ENCODE results near the gene MRPL49.

Gene MRPL49

DNA sequence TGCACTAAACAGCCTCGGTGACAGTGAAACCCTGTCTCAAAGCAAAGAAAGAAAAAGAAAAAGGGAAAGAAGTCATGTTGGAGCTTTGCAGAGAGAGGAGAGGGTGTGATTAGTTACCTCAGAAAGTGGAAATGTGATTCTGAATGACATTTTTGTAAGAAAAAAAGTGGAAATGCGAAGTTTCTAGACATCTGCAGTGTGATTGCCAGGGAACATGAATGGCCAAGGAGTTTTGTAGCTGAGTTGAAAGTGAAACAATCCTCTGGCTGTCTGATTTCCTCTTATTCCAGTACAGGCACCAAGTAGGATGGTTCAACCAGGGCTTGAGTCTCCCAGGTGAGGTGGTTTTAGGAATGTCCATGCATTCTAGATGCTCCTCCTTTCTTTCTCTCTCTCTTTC, 30.0 kb downstream of the MRPL49 start:
- DNase-seq (ENCODE audit: low spot score) = no peak
- no peak overlapping the region for H3K27ac ChIP-seq
- no peak overlapping the region for H3K4me3 ChIP-seq
- TF ChIP-seq, protein P1, sequence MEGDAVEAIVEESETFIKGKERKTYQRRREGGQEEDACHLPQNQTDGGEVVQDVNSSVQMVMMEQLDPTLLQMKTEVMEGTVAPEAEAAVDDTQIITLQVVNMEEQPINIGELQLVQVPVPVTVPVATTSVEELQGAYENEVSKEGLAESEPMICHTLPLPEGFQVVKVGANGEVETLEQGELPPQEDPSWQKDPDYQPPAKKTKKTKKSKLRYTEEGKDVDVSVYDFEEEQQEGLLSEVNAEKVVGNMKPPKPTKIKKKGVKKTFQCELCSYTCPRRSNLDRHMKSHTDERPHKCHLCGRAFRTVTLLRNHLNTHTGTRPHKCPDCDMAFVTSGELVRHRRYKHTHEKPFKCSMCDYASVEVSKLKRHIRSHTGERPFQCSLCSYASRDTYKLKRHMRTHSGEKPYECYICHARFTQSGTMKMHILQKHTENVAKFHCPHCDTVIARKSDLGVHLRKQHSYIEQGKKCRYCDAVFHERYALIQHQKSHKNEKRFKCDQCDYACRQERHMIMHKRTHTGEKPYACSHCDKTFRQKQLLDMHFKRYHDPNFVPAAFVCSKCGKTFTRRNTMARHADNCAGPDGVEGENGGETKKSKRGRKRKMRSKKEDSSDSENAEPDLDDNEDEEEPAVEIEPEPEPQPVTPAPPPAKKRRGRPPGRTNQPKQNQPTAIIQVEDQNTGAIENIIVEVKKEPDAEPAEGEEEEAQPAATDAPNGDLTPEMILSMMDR (IDR thresholded peaks at IDR 0.05) = no peak

DNA sequence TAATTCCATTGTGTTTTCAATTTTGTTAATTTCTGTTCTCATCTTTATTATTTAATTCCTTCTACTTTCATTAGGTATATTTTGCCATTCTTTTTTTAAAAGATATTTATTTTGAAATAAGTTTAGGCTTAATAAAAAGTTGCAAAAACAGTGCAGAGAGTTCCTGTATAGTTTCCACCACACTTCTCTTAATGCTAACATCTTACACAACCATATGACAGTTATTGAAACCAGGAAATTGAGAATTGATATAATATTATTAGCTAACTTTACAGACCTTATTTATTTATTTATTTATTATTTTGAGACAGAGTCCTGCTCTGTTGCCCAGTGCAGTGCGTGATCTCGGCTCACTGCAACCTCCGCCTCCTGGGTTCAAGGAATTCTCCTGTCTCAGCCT, 34.1 kb downstream of the MRPL49 start:
- DNase-seq (ENCODE audit: low spot score) = no peak
- Histone ChIP-seq H3K4me3 (no peak overlapping the region), H3K27ac (no peak overlapping the region)
- TF ChIP-seq, protein P1 (IDR thresholded peaks at IDR 0.05) = no peak

DNA sequence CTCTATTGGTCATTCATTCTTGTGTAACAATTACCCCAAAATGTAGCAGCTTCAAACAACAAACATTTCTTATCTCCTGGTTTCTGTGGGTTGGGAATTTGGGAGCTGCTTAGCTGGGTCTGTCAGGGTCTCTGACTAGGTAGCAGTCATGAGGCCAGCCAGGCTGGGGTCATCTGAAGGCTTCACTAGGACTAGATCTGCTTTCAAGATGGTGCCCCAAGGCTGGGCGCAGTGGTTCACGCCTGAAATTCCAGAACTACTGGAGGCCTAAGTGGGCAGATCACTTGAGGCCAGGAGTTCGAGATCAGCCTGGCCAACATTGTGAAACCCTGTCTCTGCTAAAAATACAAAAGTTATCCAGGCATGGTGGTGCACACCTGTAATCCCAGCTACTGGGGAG, 34.8 kb downstream of the MRPL49 start:
- no peak for DNase-seq (ENCODE audit: low spot score)
- TF ChIP-seq, protein P1 (IDR thresholded peaks at IDR 0.05) = no peak
- no peak overlapping the region for H3K4me3 ChIP-seq
- H3K27ac ChIP-seq = no peak overlapping the region

DNA sequence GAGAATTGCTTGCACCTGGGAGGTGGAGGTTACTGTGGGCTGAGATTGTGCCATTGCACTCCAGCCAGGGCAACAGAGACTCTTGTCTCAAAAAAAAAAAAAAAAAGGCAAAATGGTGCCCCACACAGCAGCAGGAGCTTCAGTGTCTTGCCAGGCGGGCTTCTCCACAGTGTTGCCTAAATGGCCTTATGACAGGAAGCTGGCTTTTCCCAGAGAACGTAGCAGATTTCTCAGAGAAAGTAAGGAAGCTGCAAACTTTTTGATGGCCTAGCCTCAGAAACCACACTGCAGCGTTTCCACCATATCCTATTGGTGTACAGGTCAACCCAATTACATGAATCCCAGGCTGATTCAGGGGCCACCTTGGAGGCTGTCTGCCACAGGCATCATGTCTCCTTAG, 35.2 kb downstream of the MRPL49 start:
- TF ChIP-seq, protein P1 (IDR thresholded peaks at IDR 0.05) = no peak

DNA sequence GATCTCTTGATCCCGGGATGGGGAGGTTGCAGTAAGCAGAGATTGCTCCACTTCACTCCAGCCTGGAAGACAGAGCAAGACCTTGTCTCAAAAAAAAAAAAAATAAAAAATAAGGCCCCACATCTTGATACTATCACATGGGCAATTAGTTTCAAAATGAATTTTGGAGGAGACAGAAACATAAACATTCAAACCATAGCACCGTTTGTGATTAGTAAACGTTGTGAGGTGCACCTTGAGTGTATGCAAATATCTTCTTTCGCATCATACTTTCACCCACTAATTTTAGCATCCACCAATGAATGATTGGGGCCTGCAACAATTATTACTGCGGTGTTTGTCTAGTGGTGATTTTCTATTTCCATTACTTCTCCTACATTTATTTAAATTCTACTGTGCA, 36.9 kb downstream of the MRPL49 start:
- no peak for DNase-seq (ENCODE audit: low spot score)
- no peak overlapping the region for H3K27ac ChIP-seq
- H3K4me3 ChIP-seq = no peak overlapping the region
- TF ChIP-seq, protein P1 (IDR thresholded peaks at IDR 0.05) = no peak

More for the DNA sequence above, 35.2 kb downstream of the MRPL49 start:
- Histone ChIP-seq H3K27ac (no peak overlapping the region), H3K4me3 (no peak overlapping the region)
- DNase-seq (ENCODE audit: low spot score) = no peak

DNA sequence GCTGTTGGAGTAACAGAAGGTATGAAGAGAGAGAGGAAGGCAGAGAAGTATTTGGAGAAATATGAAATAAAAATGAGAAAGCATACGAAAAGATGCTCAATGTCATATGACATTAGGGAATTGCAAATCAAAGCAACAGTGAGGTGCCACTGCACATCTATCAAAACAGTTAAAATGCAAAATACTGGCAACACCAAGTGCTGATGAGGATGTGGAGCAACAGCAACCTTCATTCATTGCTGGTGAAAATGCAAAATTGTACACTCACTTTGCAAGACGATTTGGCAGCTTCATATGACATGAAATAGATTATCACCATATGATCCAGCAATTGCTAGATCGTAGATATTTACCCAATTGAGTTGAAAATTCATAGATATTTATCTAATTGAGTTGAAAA, 38.5 kb downstream of the MRPL49 start:
- Histone ChIP-seq H3K27ac (no peak overlapping the region), H3K4me3 (no peak overlapping the region)
- no peak for DNase-seq (ENCODE audit: low spot score)
- TF ChIP-seq, protein P1 (IDR thresholded peaks at IDR 0.05) = no peak

DNA sequence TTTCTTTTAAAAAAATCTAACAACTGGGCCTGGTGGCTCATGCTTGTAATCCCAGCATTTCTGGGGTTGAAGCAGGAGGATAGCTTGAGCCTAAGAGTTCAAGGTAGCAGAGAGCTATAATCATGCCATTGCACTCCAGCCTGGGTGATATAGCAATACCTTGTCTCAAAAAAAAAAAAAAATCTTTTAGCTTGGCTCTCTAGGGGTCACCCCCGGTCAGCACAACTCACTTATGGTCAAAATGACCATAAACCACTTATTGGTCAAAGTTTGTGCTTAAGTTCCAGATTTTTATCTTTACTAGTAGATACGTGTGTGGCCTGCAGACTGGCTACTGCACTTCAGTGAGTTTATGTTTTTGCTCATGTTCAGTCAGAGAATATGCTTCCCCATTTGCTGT, 41.6 kb downstream of the MRPL49 start:
- DNase-seq (ENCODE audit: low spot score) = no peak
- H3K27ac ChIP-seq = no peak overlapping the region
- TF ChIP-seq, protein P1 (IDR thresholded peaks at IDR 0.05) = no peak
- no peak overlapping the region for H3K4me3 ChIP-seq
